NK-92 (cell line): ENCODE results near the gene F5.

Experiments used
- DNase-seq: peaks from one replicate; lab custom pipeline; 2025; ENCODE audit not compliant: unreplicated experiment; lab: John Stamatoyannopoulos, UW

F5 gene

GRCh38 chr1:169484101-169484500, 102.2 kb downstream of the F5 start:
- DNase-seq: no peak

- no peak for DNase-seq
Observed at GRCh38 chr1:169483500-169483966, 102.7 kb downstream of the F5 start.

- DNase-seq: no peak
Observed at GRCh38 chr1:169479363-169480066, 106.8 kb downstream of the F5 start.

- DNase-seq: no peak
Observed at GRCh38 chr1:169478094-169478672, 108.1 kb downstream of the F5 start.

GRCh38 chr1:169475806-169476387, 110.4 kb downstream of the F5 start:
- no peak for DNase-seq

- no peak for DNase-seq
Observed at GRCh38 chr1:169474302-169474995, 111.8 kb downstream of the F5 start.

GRCh38 chr1:169473347-169473746, 112.9 kb downstream of the F5 start:
- DNase-seq: no peak

GRCh38 chr1:169472738-169473137, 113.5 kb downstream of the F5 start:
- no peak for DNase-seq

GRCh38 chr1:169468982-169469381, 117.3 kb downstream of the F5 start:
- no peak for DNase-seq

- no peak for DNase-seq
Observed at GRCh38 chr1:169466259-169467230, 119.7 kb downstream of the F5 start.

- no peak for DNase-seq
Observed at GRCh38 chr1:169465281-169465680, 121.0 kb downstream of the F5 start.
